Heart left ventricle (tissue), 16 donors: ENCODE results near the gene CBY1. TPM values are rescaled to one million over a fixed set of nuclear protein-coding genes. Genes with fewer than 3 reads are reported as not detected.

Source experiments
- ATAC-seq, 4 donors: fragments of 200-7000 bp; cut with Tn5 transposase; one replicate each; pipeline ENCODE4 v1.9.1; 2020 to 2022; ENCODE audit warnings: moderate library complexity in 4 of 4, mild to moderate bottlenecking in 3 of 4, moderate number of reproducible peaks in 1 of 4
- DNase-seq, 5 donors: peaks; one replicate each; pipeline ENCODE4 v3.0.0-alpha.2; 2020
- H3K27ac ChIP-seq, 12 donors: fragments of 200-600 bp; sonication (generic) in 4 of 12; one replicate each; pipeline versions ENCODE4 v1.5.0 to v1.8.0; 2016 to 2022; ENCODE audit warnings: mild to moderate bottlenecking in 2 of 12
- H3K27me3 ChIP-seq, 9 donors: fragments of 200-600 bp; sonication (generic) in 2 of 9; one replicate each; pipeline versions ENCODE4 v1.5.1 to v1.8.0; 2016 to 2022; ENCODE audit warnings: mild to moderate bottlenecking in 3 of 9
- H3K36me3 ChIP-seq, 9 donors: fragments of 200-600 bp; sonication (generic) in 2 of 9; one replicate each; pipeline versions ENCODE4 v1.5.0 to v1.8.0; 2018 to 2022; ENCODE audit warnings: mild to moderate bottlenecking in 2 of 9
- H3K4me1 ChIP-seq, 12 donors: fragments of 200-600 bp; sonication (generic) in 4 of 12; one replicate each; pipeline versions ENCODE4 v1.5.0 to v1.8.0; 2016 to 2022; ENCODE audit warnings: mild to moderate bottlenecking in 3 of 12
- H3K4me3 ChIP-seq, 12 donors: fragments of 200-600 bp; sonication (generic) in 4 of 12; one replicate each; pipeline versions ENCODE4 v1.5.0 to v1.8.0; 2017 to 2022; ENCODE audit warnings: mild to moderate bottlenecking in 9 of 12, moderate library complexity in 4 of 12
- H3K9me3 ChIP-seq, 12 donors: fragments of 200-600 bp; sonication (generic) in 4 of 12; one replicate each; pipeline versions ENCODE4 v1.5.0 to v1.8.0; 2016 to 2022; ENCODE audit warnings: mild to moderate bottlenecking in 1 of 12
- POLR2A ChIP-seq, 2 donors: fragments of 450-650 bp; IDR thresholded peaks; one replicate each; pipeline ENCODE4 v1.6.1; 2017; ENCODE audit warnings: antibody characterized with exemption in 2 of 2, mild to moderate bottlenecking in 2 of 2, moderate library complexity in 2 of 2
- WGBS, 4 donors: extraction: QIAGEN DNeasy Blood & Tissue Kit in 2 of 4; methylation state at CpG; one replicate each; pipeline versions ENCODE4 v1.1.5 to v1.1.7; 2013 to 2018; 5-methylcytosine and 5-hydroxymethylcytosine counted together
- intact Hi-C, 10 donors: fragments of 100-400 bp; cut with DNase I; formaldehyde crosslinking; loops; one replicate each; pipeline versions ENCODE4 v1.11.1 to v1.14.2; 2022
- polyA plus RNA-seq, 2 donors: library from polyadenylated mRNA; stranded (reverse); fragments of 200-250 nt; gene quantifications; one replicate each; pipeline ENCODE4 v1.2.3, GENCODE V29; 2013
- total RNA-seq, 9 donors: library from RNA; depleted of rRNA in 2 of 9; stranded (reverse); fragments of >200 nt in 2 of 9; fragmentation: NEBNext Ultra II Directional in 3 of 9; extraction: Animal tissue kit (Norgen Biotek cat#: 25700) in 3 of 9; gene quantifications; one replicate each; pipeline versions ENCODE4 v1.1.0 to v1.2.4, GENCODE V29; 2016 to 2023
- TF ChIP-seq, protein P1 (sequence below), 12 donors: fragments of 200-600 bp; sonication (generic) in 4 of 12; IDR thresholded peaks; one replicate each; pipeline versions ENCODE4 v1.5.0 to v1.8.0; 2018 to 2022; ENCODE audit warnings: antibody characterized with exemption in 12 of 12, mild to moderate bottlenecking in 5 of 12
- donor health status: ischemic (EF 13 %, LVEDD 7.1; RV severe dilation, severe dysfunction).
- donor health status: healthy with polysubstance abuse.
- donor health status: DM: no; HTN: yes; CAD: no.
- donor health status: DM: no; HTN: no; CAD: no.
- donor health status: ischemic (EF 25% LVEDD 6.9; RV normal size, moderate dysfunction).
- donor health status: ischemic (EF 25% LVEDD 5.7; RV mildly dilated, moderate dysfunction).
- donor health status: healthy.
- donor health status: DM: yes; HTN: yes; CAD: no.
- donor health status: ischemic (EF 35%, LVEDD 5.7; RV mildly dilated, moderate dysfunction).
- donor health status: nonischemic (EF 11% LVEDD 7.7; RV severe dilation, severe dysfunction).
- donor health status: DM: yes; HTN: yes; CAD: no.
- donor health status: PGD.
- donor health status: ischemic (EF 29% LVEDD 5.4; RV normal size, mild dysfunction).
- donor health status: nonischemic (EF 23%, LVEDD 6.1; RV moderate dilation, normal function).

Gene CBY1
- total and polyA plus RNA-seq, 11 donors = 24.1 to 71.7 (median 37.9) TPM

DNA sequence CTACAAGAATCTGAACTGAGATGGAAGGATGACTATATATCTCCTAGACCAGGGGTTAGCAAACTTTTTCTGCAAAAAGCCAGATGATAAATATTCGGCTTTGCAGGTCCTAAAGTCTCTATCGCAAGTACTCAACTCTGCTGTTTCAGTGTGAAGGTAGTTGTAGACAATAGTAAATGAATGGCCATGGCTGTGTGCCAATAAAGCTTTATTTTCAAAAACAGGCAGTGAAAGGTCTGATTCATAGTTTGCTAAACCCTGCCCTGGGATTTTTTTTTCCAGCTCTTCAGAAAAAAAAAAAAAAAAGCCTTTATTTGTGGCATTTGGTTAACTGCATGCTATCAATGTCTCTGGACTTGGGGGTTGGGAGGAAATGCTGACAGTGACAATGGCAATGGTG lies 37.8 kb upstream of the CBY1 start:
- intact Hi-C loops = no loop called here
- H3K4me3 ChIP-seq = no peak overlapping the region
- H3K36me3 ChIP-seq = no peaks in the 10 kb centered on the region
- TF ChIP-seq, protein P1, sequence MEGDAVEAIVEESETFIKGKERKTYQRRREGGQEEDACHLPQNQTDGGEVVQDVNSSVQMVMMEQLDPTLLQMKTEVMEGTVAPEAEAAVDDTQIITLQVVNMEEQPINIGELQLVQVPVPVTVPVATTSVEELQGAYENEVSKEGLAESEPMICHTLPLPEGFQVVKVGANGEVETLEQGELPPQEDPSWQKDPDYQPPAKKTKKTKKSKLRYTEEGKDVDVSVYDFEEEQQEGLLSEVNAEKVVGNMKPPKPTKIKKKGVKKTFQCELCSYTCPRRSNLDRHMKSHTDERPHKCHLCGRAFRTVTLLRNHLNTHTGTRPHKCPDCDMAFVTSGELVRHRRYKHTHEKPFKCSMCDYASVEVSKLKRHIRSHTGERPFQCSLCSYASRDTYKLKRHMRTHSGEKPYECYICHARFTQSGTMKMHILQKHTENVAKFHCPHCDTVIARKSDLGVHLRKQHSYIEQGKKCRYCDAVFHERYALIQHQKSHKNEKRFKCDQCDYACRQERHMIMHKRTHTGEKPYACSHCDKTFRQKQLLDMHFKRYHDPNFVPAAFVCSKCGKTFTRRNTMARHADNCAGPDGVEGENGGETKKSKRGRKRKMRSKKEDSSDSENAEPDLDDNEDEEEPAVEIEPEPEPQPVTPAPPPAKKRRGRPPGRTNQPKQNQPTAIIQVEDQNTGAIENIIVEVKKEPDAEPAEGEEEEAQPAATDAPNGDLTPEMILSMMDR (IDR thresholded peaks at IDR 0.05) = no peak
- no peak overlapping the region for H3K27ac ChIP-seq
- H3K27me3 ChIP-seq = no peaks in the 10 kb centered on the region
- H3K4me1 ChIP-seq = peaks cover 0 to 16% (median 0%) of the 10 kb centered on the region in 12 donors
- DNase-seq = no peak
- peaks cover 0 to 15% (median 0%) of the 10 kb centered on the region in 12 donors for H3K9me3 ChIP-seq
- WGBS, 4 donors = 95 to 97% (median 96%) methylated on average over 2 of the region's 2 CpGs
- no peak for ATAC-seq

DNA sequence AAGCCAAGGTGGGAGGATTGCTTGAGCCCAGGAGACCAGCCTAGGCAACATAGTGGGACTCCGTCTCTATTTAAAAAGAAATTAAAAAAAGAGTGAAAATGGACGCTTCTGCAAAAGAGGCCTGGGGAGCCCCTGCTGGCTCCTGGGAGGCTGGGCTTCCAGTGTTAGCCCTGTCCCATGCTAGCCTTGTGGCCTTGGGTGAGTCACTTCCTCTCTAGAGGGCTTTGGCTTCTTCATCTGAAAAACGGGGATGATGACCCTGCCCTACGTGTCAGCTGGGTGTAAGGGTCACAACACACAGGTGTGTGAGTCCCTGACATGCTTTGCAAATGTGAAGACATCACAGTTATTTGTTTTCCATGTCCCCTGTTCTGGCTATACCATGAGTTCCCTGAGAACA lies 33.1 kb upstream of the CBY1 start:
- Histone ChIP-seq H3K27ac (no peak overlapping the region), H3K36me3 (no peaks in the 10 kb centered on the region), H3K9me3 (peaks cover 0 to 7% (median 0%) of the 10 kb centered on the region in 12 donors), H3K4me3 (no peak overlapping the region), H3K27me3 (no peaks in the 10 kb centered on the region), H3K4me1 (no peaks in the 10 kb centered on the region)
- 70 to 83% (median 77%) methylated on average over 4 of the region's 4 CpGs for WGBS, 4 donors
- no peak for ATAC-seq
- intact Hi-C loops = no loop called here
- TF ChIP-seq, protein P1 (IDR thresholded peaks at IDR 0.05) = no peak
- TF ChIP-seq POLR2A (IDR thresholded peaks at IDR 0.05) = no peak
- DNase-seq = no peak

DNA sequence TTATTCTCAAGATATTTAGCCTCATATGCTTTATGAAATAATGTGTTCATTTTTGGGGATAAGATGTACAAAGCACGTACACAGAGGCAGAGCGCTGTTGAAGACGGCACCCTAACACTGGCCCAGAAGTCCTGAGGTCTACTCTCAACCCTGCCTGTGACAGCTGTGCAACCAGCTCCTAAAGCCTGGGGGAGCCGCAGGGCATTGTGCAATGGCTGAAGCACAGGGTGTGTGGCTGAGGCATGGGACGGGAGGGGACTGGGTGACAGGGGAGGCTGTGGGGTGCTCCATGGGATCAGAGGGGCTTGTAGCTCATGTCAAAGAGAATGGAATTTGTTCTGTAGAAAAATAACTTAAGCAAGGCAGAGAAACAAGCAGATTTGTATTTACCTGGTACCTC lies 28.0 kb upstream of the CBY1 start:
- WGBS, 4 donors = 86 to 94% (median 89%) methylated on average over 5 of the region's 5 CpGs
- TF ChIP-seq, protein P1 (IDR thresholded peaks at IDR 0.05) = no peak
- TF ChIP-seq POLR2A (IDR thresholded peaks at IDR 0.05) = no peak
- no peak overlapping the region for H3K27ac ChIP-seq
- intact Hi-C loops = no loop called here
- no peak for ATAC-seq
- DNase-seq = no peak
- no peaks in the 10 kb centered on the region for H3K9me3 ChIP-seq
- H3K4me1 ChIP-seq = peaks cover 0 to 3% (median 0%) of the 10 kb centered on the region in 12 donors
- no peaks in the 10 kb centered on the region for H3K36me3 ChIP-seq
- H3K27me3 ChIP-seq = no peaks in the 10 kb centered on the region
- no peak overlapping the region for H3K4me3 ChIP-seq

- Histone ChIP-seq H3K4me1 (peaks cover 0 to 3% (median 0%) of the 10 kb centered on the region in 12 donors), H3K27me3 (no peaks in the 10 kb centered on the region), H3K9me3 (no peaks in the 10 kb centered on the region), H3K27ac (no peak overlapping the region), H3K4me3 (no peak overlapping the region), H3K36me3 (no peaks in the 10 kb centered on the region)
- TF ChIP-seq, protein P1 (IDR thresholded peaks at IDR 0.05) = no peak
- no peak for TF ChIP-seq POLR2A (IDR thresholded peaks at IDR 0.05)
- intact Hi-C loops = no loop called here
- ATAC-seq = no peak
- WGBS, 4 donors = 87 to 92% (median 89%) methylated on average over 4 of the region's 4 CpGs
- DNase-seq = no peak
These were observed 27.3 kb upstream of the CBY1 start for GRCh38 chr22:38629108-38629507.
